A549 (cell line): ENCODE data around the gene LRIG2. TPM values are rescaled to one million over a fixed set of nuclear protein-coding genes. Genes with fewer than 3 reads are reported as not detected.
"Not testable (repeated sequence)": the region's sequence is repeated elsewhere in the genome, so short reads cannot be mapped to it uniquely, and the experiment has no call there.

Source experiments
- ATAC-seq, 2 experiments: fragments of 200-7000 bp in 1 of 2; fragments of >200 bp in 1 of 2; cut with Nextera tagmentation in 1 of 2; cut with Tn5 transposase in 1 of 2; 3 replicates each; pipeline versions ENCODE4 v1.8.0 to v1.9.1; 2018 to 2020; ENCODE audit warnings: mild to moderate bottlenecking in 1 of 2, moderate library complexity in 1 of 2
- CTCF ChIA-PET: fragments of 300-600 bp; sonication (Branson Sonifier 250); formaldehyde crosslinking; extraction: SDS; loops from one replicate; lab custom pipeline; 2021; ENCODE audit warnings: antibody characterized with exemption, inconsistent platforms; lab: Yijun Ruan, JAX
- POLR2A ChIA-PET: fragments of 350-600 bp; formaldehyde crosslinking; extraction: SDS; loops from one replicate; lab custom pipeline; 2021; ENCODE audit warnings: antibody characterized with exemption, inconsistent platforms; lab: Yijun Ruan, JAX
- DNase-seq, 2 experiments: peaks; one replicate each; pipeline versions ENCODE4 v3.0.0 to v3.0.0-alpha.2; 2011 to 2016; ENCODE audit warnings: low read depth in 1 of 2, low spot score in 1 of 2
- FAIRE-seq: peaks from 2 replicates; lab custom pipeline; 2011; peaks lifted over from hg19 to GRCh38; lab: Jason Lieb, UNC
- H3K27ac ChIP-seq, 2 experiments: fragments of >200 bp; sonication (Bioruptor Twin); formaldehyde crosslinking; 3 replicates each; pipeline ENCODE4 v1.5.1; 2016 to 2017
- H3K4me1 ChIP-seq: fragments of >200 bp; sonication (Bioruptor Twin); formaldehyde crosslinking; 3 replicates; pipeline ENCODE4 v1.6.1; 2016
- H3K4me2 ChIP-seq: fragments of >200 bp; sonication (Bioruptor Twin); formaldehyde crosslinking; 3 replicates; pipeline ENCODE4 v1.6.1; 2016
- H3K4me3 ChIP-seq: fragments of >200 bp; sonication (Bioruptor Twin); formaldehyde crosslinking; 3 replicates; pipeline ENCODE4 v1.5.1; 2016
- H3K9me3 ChIP-seq: fragments of >200 bp; sonication (Bioruptor Twin); formaldehyde crosslinking; 3 replicates; pipeline ENCODE4 v1.6.1; 2016
- BCL3 ChIP-seq: fragments of >200 bp; sonication (Bioruptor Twin); formaldehyde crosslinking; IDR thresholded peaks from 3 replicates; pipeline ENCODE4 v1.6.1; 2016
- BHLHE40 ChIP-seq: IDR thresholded peaks from 2 replicates; pipeline ENCODE4 v1.6.1; 2012; ENCODE audit warnings: low read depth, low read length, inconsistent platforms
- CBX8 ChIP-seq: fragments of 200-600 bp; sonication (generic); IDR thresholded peaks from 2 replicates; pipeline ENCODE4 v1.6.1; 2016
- CHD2 ChIP-seq: fragments of 150-350 bp; IDR thresholded peaks from 2 replicates; pipeline ENCODE4 v1.6.1; 2014; ENCODE audit warnings: low read length; ENCODE audit not compliant: partially characterized antibody
- ESRRA ChIP-seq: fragments of 150-350 bp; IDR thresholded peaks from 2 replicates; pipeline ENCODE4 v1.6.1; 2014; ENCODE audit warnings: mild to moderate bottlenecking, low read length, borderline replicate concordance
- GATA3 ChIP-seq: IDR thresholded peaks from 2 replicates; pipeline ENCODE4 v1.6.1; 2012; ENCODE audit warnings: borderline replicate concordance
- HES2 ChIP-seq: fragments of >200 bp; sonication (Bioruptor Twin); formaldehyde crosslinking; IDR thresholded peaks from 2 replicates; pipeline ENCODE4 v1.6.1; 2016
- HMGXB4 ChIP-seq: fragments of 250-450 bp; sonication (Bioruptor Pico); IDR thresholded peaks from 2 replicates; pipeline ENCODE4 v1.5.0; 2021; ENCODE audit warnings: mild to moderate bottlenecking, moderate library complexity, borderline replicate concordance
- HOXB13 ChIP-seq: fragments of 250-450 bp; sonication (Bioruptor Pico); IDR thresholded peaks from 2 replicates; pipeline ENCODE4 v1.5.0; 2020; ENCODE audit warnings: low read depth, mild to moderate bottlenecking, moderate library complexity
- JUN ChIP-seq, 2 experiments: fragments of >200 bp; sonication (Bioruptor Twin); formaldehyde crosslinking; IDR thresholded peaks; 2 replicates in 1 of 2; 3 replicates in 1 of 2; pipeline ENCODE4 v1.6.1; 2016 to 2017
- MAFK ChIP-seq: fragments of 450-650 bp; IDR thresholded peaks from 2 replicates; pipeline ENCODE4 v1.6.1; 2014; ENCODE audit not compliant: partially characterized antibody
- MAX ChIP-seq: IDR thresholded peaks from 2 replicates; pipeline ENCODE4 v1.6.1; 2012
- MYC ChIP-seq: IDR thresholded peaks from 2 replicates; pipeline ENCODE4 v1.6.1; 2012; ENCODE audit warnings: mild to moderate bottlenecking, inconsistent platforms, low read length, improper control_type of control experiment, borderline replicate concordance
- NFE2L2 ChIP-seq: fragments of 150-350 bp; conservative IDR thresholded peaks from 2 replicates; pipeline ENCODE4 v1.6.1; 2014; ENCODE audit warnings: low read length
- NPAS2 ChIP-seq: fragments of 250-450 bp; sonication (Bioruptor Pico); IDR thresholded peaks from 2 replicates; pipeline ENCODE4 v1.8.0; 2022; ENCODE audit warnings: mild to moderate bottlenecking, moderate library complexity, borderline replicate concordance
- NR3C1 ChIP-seq: fragments of >200 bp; sonication (Bioruptor Twin); formaldehyde crosslinking; IDR thresholded peaks from 3 replicates; pipeline ENCODE4 v1.6.1; 2017
- RARB ChIP-seq: fragments of 250-450 bp; sonication (Bioruptor Pico); IDR thresholded peaks from 2 replicates; pipeline ENCODE4 v1.8.0; 2021; ENCODE audit warnings: mild to moderate bottlenecking, moderate library complexity
- TP53 ChIP-seq: fragments of 250-450 bp; sonication (Bioruptor Pico); IDR thresholded peaks from 2 replicates; pipeline ENCODE4 v1.5.0; 2021; ENCODE audit warnings: mild to moderate bottlenecking, moderate library complexity
- ZFP36 ChIP-seq: fragments of 450-650 bp; IDR thresholded peaks from 2 replicates; pipeline ENCODE4 v1.6.1; 2014; ENCODE audit warnings: borderline replicate concordance; ENCODE audit not compliant: partially characterized antibody
- ZSCAN20 ChIP-seq: fragments of 250-450 bp; sonication (Bioruptor Pico); IDR thresholded peaks from 2 replicates; pipeline ENCODE4 v1.8.0; 2022; ENCODE audit warnings: mild to moderate bottlenecking, moderate library complexity
- WGBS: methylation state at CpG from one replicate; pipeline ENCODE4 v1.1.6; 2017; ENCODE audit errors: missing lambda C conversion rate; 5-methylcytosine and 5-hydroxymethylcytosine counted together
- polyA plus RNA-seq, 4 experiments: library from polyadenylated mRNA; depleted of rRNA in 3 of 4; stranded (reverse); fragments of >200 nt; fragmentation: RNase III in 1 of 4; extraction: RNeasy Plus Mini Kit Qiagen cat#74134 plus additional on column Dnase treatment in 1 of 4; gene quantifications; 2 replicates in 3 of 4; 3 replicates in 1 of 4; pipeline ENCODE4 v1.2.3, GENCODE V29; 2011 to 2017

The LRIG2 gene
- polyA plus RNA-seq, 2 of the 4 experiments (the other 2 are of a cell fraction), result 3.0 to 7.4 TPM

GRCh38 chr1:113057006-113057405, 16.0 kb upstream of the LRIG2 start (continued):
- TF ChIP-seq HOXB13 (no peak), HES2 (no peak), JUN (IDR thresholded peaks at IDR 0.05) (no peak)

- no peaks in the 10 kb centered on the region for H3K4me1 ChIP-seq
- no peak overlapping the region for H3K4me3 ChIP-seq
- no peaks in the 10 kb centered on the region for H3K9me3 ChIP-seq
- FAIRE-seq, result no peak
- 64% methylated on average over 3 of the region's 5 CpGs for WGBS
- POLR2A ChIA-PET, result no interaction called here
- no peak for DNase-seq
- H3K4me2 ChIP-seq, result no peak overlapping the region
- no peak overlapping the region for H3K27ac ChIP-seq
- CTCF ChIA-PET, result interaction anchor here (0.5 to 4.3 kb wide), 5 partner anchors 14 to 114 kb away, joined by 3 to 25 read pairs (median 7); partner anchors contain the start of gene LRIG2
- no peak for ATAC-seq
- TF ChIP-seq BHLHE40 (no peak), NFE2L2 (no peak), NPAS2 (CRISPR knock-in tag) (no peak), GATA3 (no peak), MYC (no peak), HES2 (no peak), ZSCAN20 (no peak), MAX (no peak), CHD2 (no peak), TP53 (CRISPR knock-in tag) (no peak), RARB (CRISPR knock-in tag) (no peak), BCL3 (no peak), CBX8 (no peak), MAFK (no peak)
- TF ChIP-seq, all 56 proteins: peak for 0
These were observed 13.9 kb upstream of the LRIG2 start for GRCh38 chr1:113058941-113059706.

GRCh38 chr1:113063456-113063855, 9.5 kb upstream of the LRIG2 start:
- POLR2A ChIA-PET, ATAC-seq, H3K4me3 ChIP-seq, FAIRE-seq, H3K4me1 ChIP-seq, DNase-seq, H3K27ac ChIP-seq, H3K9me3 ChIP-seq, H3K4me2 ChIP-seq, CTCF ChIA-PET: not testable (repeated sequence)
- WGBS, result 91% methylated on average over 9 of the region's 35 CpGs

- CTCF ChIA-PET, result interaction anchor here (0.6 to 2.4 kb wide), 54 partner anchors 10 to 845 kb away, joined by 3 to 27 read pairs (median 4); partner anchors contain the start of genes MAGI3 and PPM1J
- H3K27ac ChIP-seq, result peak overlapping the region; percentile 97
- ATAC-seq, result no peak
- peak overlapping the region; percentile 82 for H3K4me2 ChIP-seq
- POLR2A ChIA-PET, result interaction anchor here (0.5 to 1.9 kb wide), 11 partner anchors 10 to 688 kb away, joined by 3 to 22 read pairs (median 5); partner anchors contain the start of genes MAGI3, PHTF1, PPM1J and SLC16A1
- DNase-seq, result no peak
- peak overlapping the region; percentile 94 for H3K4me3 ChIP-seq
- WGBS, result 57% methylated on average over 6 of the region's 6 CpGs
- peaks cover 8% of the 10 kb centered on the region; the same call in 2 of the 3 replicates for H3K4me1 ChIP-seq
- H3K9me3 ChIP-seq, result no peaks in the 10 kb centered on the region
- TF ChIP-seq NR3C1, result no peak
- no peak for TF ChIP-seq HMGXB4 (CRISPR knock-in tag)
- TF ChIP-seq ZFP36, result no peak
- TF ChIP-seq CHD2, result no peak
- no peak for TF ChIP-seq ESRRA
- TF ChIP-seq MAX, result no peak
- peak; percentile 1 for TF ChIP-seq MAFK
- no peak for FAIRE-seq
These were observed 749 bp upstream of the LRIG2 start for GRCh38 chr1:113072141-113072756.
